Measurements from ENCODE around the gene UNC50.
"Not testable (repeated sequence)": the region's sequence is repeated elsewhere in the genome, so short reads cannot be mapped to it uniquely, and the experiment has no call there.

- not testable (repeated sequence) for TF ChIP-seq POLR2A, POLR2AphosphoS5 (IDR thresholded peaks at IDR 0.05)
- TF ChIP-seq, protein P1, sequence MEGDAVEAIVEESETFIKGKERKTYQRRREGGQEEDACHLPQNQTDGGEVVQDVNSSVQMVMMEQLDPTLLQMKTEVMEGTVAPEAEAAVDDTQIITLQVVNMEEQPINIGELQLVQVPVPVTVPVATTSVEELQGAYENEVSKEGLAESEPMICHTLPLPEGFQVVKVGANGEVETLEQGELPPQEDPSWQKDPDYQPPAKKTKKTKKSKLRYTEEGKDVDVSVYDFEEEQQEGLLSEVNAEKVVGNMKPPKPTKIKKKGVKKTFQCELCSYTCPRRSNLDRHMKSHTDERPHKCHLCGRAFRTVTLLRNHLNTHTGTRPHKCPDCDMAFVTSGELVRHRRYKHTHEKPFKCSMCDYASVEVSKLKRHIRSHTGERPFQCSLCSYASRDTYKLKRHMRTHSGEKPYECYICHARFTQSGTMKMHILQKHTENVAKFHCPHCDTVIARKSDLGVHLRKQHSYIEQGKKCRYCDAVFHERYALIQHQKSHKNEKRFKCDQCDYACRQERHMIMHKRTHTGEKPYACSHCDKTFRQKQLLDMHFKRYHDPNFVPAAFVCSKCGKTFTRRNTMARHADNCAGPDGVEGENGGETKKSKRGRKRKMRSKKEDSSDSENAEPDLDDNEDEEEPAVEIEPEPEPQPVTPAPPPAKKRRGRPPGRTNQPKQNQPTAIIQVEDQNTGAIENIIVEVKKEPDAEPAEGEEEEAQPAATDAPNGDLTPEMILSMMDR (IDR thresholded peaks at IDR 0.05): not testable (repeated sequence)
These were observed 51.1 kb downstream of the UNC50 start for GRCh38 chr2:98659491-98659840.

All from gastroesophageal sphincter (tissue), 3 donors.